NCI-H345 (cell line): ENCODE data around the gene TOX2.

Source experiments
- DNase-seq: peaks from one replicate; lab custom pipeline; 2025; lab: John Stamatoyannopoulos, UW

TOX2 gene

DNA sequence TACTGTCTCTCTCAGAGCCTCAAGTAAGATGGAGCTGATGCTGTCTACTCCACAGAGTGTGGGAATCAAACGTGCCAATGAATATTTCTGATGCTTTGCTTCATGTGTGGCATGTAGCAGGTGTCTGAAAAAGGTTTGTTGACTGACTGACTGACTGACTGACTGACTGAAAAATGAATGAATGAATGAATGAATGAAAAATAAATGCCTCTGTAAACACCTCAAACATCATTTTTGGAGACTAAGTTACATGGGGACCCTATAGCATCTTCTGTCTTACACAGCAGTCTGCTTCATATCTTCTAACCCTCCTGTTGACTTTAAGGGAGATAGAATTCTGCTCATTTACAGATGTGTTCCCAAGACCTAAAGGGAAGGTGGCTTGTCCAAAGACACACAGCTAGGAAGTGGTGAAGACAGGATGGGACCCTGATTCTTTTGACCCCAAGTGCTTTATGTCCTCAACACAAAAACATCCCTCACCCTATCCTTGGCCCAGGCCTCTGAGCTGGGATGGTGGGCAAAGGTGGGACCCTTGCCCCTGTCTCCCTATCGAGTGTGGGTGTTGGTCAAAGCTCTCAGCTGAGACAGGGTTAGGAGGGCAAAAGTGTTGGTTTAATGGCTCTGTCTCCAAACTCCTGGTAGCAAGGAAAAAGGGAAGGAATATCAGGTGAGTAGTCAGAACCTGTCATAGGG is 104.4 kb downstream of the TOX2 start:
- DNase-seq: no peak

DNA sequence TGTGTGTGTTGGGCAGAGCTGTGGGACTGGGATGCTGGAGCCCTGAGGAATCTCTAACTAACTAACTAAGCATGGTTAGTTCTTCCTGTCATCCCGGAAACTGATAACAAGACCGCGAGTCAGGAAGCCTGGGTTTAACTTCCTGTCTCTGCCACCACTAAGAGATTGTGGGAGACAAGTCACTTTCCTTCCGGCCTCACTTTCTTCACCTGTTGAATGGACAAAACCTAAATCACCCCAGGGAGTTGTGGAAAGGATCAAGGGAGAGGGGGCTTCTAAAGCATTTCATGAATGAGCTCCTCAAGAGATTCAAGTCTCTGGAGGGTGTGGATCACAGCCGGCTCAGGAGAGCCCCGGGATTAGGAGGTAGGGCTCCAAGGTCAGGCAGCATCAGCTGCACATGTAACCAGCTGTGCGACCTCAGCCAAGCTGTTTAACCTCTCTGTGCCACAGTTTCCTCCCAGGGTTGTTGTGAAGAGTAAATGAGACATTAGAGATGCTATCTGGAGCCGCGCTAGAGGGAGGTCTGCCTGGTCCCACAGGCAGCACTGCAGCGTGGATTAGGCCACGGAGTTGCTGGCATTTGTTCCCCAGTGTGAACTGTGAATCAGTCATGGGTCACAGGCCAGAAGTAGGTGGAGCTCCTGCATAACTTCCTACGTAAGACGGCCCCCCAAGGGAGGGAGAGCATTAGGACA is 105.1 kb downstream of the TOX2 start:
- no peak for DNase-seq

DNA sequence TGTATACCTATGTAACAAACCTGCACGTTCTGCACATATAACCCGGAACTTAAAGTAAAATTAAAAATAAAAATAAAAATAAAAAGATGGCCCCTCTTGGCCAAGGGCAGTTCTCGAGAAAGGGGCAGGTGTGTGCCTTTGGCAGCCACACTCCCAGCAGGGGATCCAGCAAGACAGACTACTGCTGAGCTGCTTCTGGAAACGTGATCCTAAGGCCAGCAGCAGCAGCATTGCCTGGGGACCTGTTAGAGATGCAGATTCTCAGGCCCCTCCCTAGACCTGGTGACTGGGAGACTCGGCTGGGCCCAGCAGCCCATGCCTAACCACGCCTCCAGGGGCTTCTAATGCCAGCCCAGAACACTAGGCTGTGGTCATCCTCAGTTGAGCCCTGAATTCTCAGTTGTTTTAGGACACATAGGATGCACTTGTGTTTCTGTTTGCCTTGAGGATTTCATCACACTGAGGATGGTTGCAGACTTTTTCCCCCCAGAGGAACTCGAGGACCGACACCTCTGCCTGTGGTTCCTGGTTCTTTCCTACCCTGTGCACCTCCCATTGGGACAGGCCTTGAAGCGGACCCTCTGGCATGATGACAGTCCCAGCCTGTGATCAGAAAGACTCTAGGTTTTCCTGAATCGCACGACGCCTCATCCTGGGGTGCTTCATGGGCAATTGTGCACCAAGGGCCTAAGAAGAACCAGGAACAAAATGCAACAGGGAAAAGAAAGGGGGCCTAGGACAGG is 105.9 kb downstream of the TOX2 start:
- DNase-seq: peak; percentile 73

DNA sequence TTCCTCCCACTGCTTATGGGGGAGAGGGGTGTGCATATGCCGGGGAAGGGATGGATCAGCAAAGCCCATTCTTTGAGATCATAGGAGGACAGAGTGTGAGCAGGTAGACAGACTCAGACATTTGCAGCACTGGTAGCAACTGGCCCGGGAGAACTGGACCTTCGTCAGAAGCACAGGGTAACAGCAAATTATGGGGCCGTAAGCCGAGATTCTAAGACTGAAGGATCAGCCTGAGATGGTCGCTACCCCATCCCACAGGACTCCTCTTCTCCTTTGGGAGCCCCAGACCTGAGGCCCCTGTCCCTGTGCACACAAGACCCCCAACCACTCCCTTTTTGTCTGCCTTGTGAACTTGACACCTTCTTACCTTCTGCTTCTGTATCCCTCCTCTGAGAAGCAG is 106.5 kb downstream of the TOX2 start:
- no peak for DNase-seq

DNA sequence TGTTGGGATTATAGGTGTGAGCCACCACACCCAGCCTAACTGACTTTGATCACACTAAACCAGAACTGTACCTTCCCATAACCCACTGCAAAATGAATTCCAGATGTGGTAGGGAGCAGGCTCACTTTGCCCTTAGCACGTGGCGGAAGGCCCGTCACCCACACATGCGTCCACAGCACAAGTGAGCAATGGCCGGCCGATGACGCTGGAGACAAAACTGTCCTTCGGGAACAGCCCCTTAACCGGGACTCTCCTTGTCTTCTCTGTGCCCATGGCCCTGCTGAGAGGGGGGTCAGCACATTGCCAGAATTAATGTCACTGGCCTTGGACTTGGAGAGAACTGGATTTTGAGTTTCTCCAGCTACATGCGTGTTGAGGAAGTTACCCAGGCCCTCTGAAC is 107.2 kb downstream of the TOX2 start:
- DNase-seq: no peak

DNA sequence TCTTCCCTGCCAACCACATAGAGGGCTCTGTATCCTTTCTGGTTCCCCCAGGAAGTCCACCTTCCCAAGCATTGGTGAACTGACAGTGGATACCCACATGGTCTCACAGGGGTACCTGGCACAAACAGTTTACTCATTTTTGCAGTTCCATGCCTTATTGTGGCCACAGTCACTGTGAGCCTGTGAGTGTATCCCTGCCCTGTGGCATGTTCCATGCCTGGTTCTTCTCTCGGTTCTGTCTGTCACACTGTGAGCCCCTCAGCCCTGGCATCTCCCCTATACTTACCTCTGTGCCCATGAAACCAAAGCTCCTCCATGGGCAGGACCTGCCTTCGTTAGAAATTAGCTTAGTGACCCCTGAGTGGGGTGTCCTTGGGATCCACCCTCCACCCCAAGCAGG is 107.8 kb downstream of the TOX2 start:
- DNase-seq: no peak

DNA sequence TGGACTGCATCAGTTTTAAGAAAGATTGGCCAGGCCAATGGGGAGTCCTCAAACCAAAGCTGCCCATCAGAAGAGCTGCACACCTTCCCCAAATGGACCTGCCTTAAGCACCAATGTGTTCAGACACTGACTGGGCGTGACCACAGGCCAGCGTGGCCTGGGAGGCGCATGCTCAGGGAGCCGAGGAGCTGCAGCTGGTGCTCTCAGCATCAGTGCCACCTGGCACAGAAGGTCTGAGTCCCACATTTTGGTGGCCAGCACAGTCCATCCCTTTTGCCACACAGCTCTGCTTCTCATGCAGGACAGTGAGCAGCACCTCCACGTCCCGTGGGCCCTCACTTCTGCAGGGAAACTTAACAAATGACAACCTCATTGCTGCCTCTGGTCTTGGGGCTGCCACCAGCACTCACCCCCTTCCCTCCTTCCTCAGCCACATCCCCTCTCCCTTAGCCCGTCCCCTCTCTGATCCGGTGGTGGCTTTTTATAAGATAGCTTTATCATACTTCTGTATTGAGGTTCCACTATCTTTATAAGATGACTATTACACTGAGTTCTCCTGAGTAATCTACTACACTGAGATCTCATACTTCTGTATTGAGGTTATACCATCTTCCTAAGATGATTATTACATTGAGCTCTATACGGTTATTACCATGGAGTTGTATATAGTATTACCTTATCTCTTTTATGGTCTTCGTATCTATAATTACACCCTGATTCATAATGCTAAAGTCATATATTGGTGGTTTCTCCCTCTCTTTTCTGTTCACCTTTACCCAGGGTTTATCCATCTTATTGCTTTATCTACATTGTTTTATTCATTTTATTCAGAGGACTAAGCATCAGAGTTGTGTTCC is 109.1 kb downstream of the TOX2 start:
- no peak for DNase-seq

DNA sequence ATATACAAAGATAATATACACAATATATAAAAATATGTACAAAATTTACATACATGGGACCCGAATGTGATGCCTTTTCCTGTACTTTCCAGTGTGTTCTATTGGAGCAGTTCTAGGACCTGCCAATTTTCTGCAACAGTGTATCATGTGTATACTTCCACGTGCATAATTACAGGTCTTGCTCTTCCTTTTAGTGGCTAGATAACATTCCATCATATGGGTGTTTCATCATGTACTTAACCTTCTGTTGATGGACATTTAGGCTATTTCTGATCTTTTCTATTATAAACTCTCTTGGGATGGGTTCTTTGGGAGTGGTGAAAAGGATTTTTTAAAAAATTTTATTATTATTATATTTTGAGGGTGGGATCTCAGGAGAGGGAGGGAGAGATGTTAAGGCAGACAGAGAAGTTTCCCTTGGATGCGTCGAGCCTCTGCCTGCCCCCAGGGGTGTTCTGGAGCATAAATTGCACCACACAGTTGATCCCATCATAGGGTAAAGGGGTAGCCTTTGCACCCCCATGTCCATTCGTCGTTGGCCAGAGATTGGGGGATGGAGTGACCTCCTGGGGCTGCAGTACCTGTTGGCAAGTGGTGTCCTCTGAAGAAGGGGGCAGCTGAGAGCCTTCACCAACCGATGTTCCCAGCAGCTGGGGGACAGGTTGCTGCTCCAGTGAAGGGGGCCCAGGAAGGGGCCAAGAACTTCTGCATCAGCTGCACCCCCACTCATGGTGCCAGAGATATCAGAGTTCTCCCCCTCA is 110.3 kb downstream of the TOX2 start:
- no peak for DNase-seq

DNA sequence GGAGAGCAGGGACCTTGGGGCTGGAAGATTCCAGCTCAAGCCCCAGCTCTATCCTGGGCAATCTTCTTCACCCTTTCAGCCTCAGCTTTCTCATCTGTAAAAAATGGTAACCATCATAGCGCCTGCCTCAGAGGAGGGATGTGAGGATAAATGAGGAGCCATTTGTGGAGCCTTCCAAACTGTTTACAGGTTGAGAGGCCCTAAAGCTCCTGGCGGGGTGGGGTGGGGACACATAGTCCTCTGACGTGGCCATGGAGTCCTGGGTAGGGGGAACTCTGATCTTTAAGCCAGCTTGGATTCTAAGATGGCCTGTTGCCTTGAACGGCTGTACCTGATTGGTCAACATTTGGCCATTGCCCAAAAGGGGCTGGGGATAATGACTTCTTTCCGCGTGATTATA is 111.1 kb downstream of the TOX2 start:
- no peak for DNase-seq

DNA sequence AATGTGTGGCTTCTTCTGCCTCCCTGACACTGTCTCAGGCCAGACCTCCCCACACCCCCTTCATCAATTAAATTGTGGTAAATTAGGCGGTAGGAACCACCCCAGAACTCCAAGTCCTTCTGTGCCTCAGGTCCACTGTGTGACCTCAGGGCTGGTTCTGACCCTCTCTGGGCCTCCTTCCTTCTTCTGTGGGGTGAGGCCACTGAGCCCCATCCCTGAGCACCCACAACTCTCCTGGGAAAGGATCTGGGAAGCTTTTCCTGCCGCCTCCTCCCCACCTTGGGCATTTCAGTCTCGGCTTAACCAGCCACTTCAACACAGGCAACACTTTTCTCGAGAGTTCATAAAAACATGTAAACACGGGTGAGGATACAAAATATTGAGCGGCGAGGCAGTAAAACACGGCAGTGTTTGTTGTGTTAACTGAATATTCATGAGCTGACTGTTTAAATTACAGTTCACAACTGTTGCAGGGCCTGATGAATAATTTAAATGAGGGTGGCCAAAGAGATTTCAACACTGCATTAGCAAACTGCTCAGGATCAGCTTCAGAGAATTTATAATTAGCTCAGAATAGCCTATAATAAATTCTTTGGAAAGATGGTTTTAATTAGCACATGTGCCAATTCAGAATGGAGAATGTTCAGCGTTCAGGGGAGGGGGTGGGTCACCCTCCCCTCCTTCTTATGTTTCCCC is 112.1 kb downstream of the TOX2 start:
- DNase-seq: no peak

DNA sequence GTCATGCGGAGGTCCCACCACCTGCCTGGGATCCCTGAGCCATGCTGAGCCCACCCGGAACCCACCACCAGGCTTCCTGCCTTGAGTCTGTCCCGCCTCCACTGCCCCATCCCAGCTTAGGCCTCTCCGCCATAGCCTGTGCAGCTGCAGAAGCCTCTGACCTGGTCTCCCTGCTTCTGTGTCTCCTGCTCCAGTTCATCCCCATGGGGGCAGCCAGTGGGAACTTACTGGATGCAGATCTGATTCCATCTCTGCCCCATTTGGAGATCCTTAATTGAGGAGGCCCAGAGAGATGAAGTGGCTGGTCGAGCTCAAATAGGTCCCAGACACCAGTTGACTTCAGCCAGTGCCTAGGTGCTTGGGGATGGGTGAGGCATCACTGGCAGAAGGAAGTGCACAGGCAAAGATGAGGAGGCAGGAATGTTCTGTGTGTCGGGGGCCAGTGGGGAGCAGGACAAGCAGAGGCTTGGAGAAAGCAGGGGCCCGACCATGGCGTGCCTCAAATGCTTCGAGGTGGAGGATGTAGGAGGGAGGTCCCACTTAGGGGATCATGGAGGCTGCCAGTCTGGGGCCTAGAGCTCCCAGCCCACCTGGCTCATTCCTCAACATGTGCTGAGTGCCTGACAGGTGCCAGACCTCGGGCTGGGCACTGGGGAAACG is 112.8 kb downstream of the TOX2 start:
- no peak for DNase-seq

DNA sequence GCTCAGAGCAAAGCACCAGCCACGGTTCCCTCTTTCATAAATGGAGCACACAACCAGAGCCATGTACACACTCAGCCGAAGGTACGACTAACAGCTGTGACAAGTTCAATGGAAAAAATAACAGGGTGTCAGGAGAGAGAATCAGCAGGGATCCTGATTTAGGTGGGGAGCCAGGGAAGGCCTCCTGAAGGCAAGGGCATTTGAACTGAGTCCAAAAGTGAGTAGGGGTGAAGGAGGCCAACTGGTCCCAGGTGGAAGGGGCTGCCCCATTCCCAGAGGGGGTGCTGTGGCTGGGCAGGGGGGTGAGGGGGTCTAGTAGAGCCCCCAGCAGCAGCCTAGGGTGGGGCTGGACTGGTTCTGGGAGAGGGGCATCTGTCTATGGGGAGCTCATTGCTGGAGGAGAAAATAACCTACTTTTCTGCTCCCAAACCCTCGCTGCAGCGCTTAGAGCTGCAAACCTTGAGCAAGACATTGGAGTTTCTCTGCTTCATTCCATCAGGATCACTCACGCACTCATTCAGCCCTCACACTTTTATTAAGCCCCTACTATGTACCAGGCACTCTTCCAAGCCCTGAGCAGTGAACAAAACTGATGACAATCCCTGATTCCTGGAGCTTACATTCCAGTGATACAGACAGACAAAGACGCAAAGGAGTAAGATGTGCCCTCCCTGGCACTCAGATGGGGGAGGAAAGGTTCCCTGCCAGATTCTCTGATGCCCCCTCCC is 113.5 kb downstream of the TOX2 start:
- no peak for DNase-seq

DNA sequence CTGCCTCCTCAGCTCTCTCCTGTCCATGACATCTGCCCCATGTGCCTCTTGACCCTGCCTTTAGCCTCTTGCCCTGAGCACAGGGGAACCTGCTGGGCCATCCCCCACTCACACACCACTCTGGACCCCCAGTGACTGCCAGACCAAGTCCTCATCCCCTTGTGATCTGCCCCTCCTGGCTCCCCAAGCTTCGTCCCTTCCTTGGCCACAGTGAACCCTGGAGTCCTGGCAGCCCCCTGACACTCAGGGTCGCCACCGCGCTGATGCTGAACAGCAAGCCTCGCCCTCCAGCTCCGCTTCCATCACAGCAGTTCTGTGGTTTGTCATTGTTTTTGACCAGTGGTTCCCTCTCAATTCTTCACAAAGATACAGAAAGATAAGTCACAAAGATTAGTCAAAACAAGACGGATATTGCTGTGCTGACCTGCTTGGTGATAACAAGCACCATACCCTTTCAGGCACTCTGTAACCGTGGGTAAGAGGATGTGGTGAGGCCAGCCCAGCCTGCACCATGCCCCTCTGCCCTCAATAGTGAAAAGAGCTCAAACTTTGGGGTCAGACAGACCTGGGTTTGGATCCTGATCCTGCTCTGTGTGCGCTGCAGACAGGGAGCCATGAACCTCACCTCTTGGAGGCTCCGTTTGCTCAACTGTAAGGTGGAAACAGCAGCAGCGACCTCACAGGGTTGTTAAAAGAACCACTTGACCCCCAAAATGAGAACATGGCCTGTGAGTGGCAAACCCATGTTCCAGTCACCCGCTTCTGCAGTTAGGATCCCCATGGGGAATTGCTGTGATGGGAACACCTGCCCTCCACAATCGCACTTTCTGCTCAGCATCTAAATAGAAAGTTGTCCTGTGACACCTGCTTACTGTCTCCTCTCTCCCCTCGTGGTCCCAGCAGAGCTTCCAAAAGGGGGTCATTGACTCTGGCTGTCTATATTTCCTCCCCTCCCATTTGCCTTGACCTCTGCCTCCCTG is 114.5 kb downstream of the TOX2 start:
- DNase-seq: no peak

DNA sequence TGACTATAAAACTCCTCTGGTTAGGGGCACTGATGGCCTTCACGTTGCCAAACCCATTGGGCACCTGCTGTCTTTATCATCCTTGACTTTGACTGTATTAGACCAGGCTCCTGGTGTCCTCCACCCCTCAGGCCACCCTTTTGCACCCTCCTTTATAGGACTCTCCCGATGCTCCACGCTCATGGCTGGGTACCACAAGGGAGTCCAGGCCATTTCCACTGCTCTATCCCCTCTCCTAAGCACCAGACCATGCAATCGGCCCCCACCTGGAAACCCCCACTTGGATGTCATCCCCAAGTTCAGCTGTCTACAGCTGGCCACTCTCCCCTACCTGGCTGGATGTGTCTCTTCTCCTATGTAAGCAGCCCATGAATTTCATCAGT is 115.2 kb downstream of the TOX2 start:
- no peak for DNase-seq

DNA sequence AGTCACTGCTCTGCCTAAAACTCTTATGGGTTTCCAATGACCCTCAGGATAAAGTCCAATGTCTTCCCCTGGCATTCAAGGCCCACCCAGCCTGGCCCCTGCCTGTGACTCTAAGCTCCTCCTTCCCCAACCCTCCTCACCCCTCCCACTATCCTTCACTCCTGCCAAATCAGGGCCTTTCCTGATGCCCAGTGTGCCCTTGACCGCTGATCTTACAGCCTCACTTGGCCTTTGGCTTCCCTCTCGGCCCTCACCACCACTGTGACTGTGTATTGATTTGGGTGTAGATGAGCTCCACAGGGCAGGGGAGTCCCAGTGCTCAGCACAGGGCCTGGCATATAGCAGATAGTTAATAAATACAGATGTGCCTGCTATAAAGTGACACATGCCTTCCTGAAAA is 115.7 kb downstream of the TOX2 start:
- no peak for DNase-seq

DNA sequence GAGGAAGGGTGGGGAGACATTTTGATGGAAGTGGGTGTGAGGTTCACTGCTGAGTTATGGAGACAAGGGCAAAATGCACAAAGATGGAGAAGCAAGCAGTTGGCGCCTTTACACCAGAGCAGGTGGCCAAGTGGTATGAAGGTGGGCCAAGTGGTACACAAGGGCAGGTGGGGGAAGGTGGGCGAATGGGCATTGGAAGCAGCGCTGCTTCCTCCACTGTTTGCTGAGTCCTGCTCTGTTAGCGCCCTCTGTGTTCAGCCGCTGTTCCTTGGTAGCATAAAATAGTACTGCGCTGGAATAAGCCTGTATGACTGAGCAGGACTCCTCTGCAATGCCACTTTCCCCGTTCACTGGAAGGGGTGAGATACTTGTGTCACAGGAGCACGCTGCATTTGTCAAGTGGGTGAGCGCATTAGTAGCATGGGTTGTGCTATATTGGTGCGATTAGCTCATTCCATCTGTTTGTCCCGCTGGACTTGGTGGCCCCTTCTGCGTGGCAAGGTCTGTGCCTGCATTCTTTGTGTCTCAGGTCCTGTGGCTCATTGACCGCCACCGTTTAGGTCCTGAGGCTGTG is 116.4 kb downstream of the TOX2 start:
- no peak for DNase-seq

DNA sequence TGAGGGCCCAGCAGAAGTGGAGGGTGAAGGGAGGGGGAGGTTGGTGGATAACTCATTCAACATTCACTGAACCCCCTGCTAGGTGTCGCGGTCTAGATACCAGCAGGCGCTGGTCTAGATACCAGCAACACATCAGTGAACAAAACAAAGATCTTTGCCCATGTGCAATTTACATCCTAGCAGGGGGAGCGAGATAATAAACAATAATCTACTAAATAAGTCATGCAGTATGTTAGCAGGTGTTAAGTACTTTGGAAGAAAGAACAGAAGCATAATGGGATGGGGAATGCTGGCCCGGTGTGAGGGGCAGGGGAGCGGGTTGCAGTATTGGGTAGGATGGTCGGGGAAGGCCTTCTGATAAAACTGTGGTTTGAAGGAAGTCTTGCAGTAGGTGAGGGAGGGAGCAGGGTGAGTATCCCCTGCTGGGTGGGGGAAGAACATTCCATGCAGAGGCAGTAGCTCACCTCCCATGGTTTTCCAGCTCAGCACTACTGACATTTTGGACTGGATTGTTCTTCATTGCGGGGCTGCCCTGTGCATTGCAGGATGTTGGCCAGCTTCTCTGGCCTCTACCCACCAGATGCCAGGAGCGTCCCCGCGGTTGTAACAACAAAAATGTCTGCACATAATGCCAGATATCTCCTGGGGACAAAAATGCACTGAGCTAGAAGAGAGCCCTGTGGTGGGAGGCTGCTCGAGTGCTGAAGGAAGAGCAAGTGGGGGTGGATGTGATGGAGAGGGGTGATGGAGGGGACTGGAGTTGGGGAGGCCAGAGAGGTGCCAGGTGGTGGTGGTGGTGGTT is 117.3 kb downstream of the TOX2 start:
- DNase-seq: peak; percentile 62
